ENCODE results near the gene SBNO2.
"Not testable (repeated sequence)": the region's sequence is repeated elsewhere in the genome, so short reads cannot be mapped to it uniquely, and the experiment has no call there.

Gene SBNO2

GRCh38 chr19:1116726-1117581 lies 57.1 kb downstream of the SBNO2 start:
- no peak for DNase-seq (ENCODE audit: low read depth)

- DNase-seq (ENCODE audit: low read depth), result no peak
These were observed 58.2 kb downstream of the SBNO2 start for GRCh38 chr19:1115646-1116420.

- DNase-seq (ENCODE audit: low read depth), result not testable (repeated sequence)
These were observed 59.3 kb downstream of the SBNO2 start for GRCh38 chr19:1114728-1115127.

GRCh38 chr19:1113986-1114483 lies 60.0 kb downstream of the SBNO2 start:
- DNase-seq (ENCODE audit: low read depth), result no peak

- no peak for DNase-seq (ENCODE audit: low read depth)
These were observed 60.8 kb downstream of the SBNO2 start for GRCh38 chr19:1113030-1113985.

- DNase-seq (ENCODE audit: low read depth), result no peak
These were observed 61.6 kb downstream of the SBNO2 start for GRCh38 chr19:1112268-1113029.

- no peak for DNase-seq (ENCODE audit: low read depth)
These were observed 62.3 kb downstream of the SBNO2 start for GRCh38 chr19:1111641-1112267.

GRCh38 chr19:1110809-1111640 lies 63.0 kb downstream of the SBNO2 start:
- DNase-seq (ENCODE audit: low read depth), result no peak

GRCh38 chr19:1109697-1110671 lies 64.1 kb downstream of the SBNO2 start:
- DNase-seq (ENCODE audit: low read depth), result no peak

- no peak for DNase-seq (ENCODE audit: low read depth)
These were observed 65.0 kb downstream of the SBNO2 start for GRCh38 chr19:1109032-1109551.

- DNase-seq (ENCODE audit: low read depth), result no peak
These were observed 65.6 kb downstream of the SBNO2 start for GRCh38 chr19:1108291-1109031.

- no peak for DNase-seq (ENCODE audit: low read depth)
These were observed 66.3 kb downstream of the SBNO2 start for GRCh38 chr19:1107661-1108261.

- DNase-seq (ENCODE audit: low read depth), result no peak
These were observed 67.0 kb downstream of the SBNO2 start for GRCh38 chr19:1106841-1107660.

GRCh38 chr19:1105873-1106840 lies 67.9 kb downstream of the SBNO2 start:
- no peak for DNase-seq (ENCODE audit: low read depth)

Data from HS-5 (cell line).